Stimulated activated CD8-positive, alpha-beta memory T cell treated with anti-CD3 and anti-CD28 coated beads, Interleukin-15, amount 100 ng/mL, for 1 hour (primary cell): Measurements from ENCODE around the gene VARS1.
"Not testable (repeated sequence)": the region's sequence is repeated elsewhere in the genome, so short reads cannot be mapped to it uniquely, and the experiment has no call there.

Experiments used
- DNase-seq: peaks from one replicate; pipeline ENCODE4 v3.0.0-alpha.2; 2020; ENCODE audit warnings: low read depth

VARS1 gene

DNA sequence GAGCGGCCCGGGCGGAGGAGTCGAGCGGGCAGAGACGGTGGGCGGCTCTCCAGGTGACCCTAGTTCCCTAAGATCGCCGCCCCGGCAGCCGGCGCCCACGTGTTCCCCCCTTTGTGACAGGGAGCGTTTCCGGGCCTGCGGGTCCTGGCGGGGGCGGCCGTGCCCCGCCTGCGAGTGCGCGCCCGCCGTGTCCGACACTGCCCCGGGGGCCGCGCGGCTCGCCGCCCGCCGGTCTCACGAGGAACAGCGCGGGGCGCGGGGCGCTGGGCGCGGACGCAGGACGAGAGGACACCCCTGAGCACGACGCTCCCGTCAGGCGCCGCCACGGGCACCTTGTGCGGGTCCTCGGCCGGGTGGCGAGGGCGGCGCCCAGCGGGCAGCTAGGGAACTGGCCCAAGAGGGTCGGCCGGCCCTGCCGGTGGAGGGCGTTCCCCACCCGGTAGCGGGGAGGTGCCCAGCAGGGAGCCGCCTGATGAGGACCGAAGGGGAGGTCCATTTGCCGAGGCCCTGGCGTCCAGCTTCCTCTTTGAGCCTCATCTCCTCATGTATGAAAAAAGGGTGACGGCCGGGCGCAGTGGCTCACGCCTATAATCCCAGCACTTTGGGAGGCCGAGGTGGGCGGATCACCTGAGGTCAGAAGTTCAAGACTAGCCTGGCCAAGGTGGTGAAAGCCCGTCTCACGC is at the start of gene VARS1:
VARS1 (minus strand) TSS at position 137 of the 683 bp plus-strand sequence. CDS start 535 bp downstream, outside the sequence.
- DNase-seq: peak; percentile 63

DNA sequence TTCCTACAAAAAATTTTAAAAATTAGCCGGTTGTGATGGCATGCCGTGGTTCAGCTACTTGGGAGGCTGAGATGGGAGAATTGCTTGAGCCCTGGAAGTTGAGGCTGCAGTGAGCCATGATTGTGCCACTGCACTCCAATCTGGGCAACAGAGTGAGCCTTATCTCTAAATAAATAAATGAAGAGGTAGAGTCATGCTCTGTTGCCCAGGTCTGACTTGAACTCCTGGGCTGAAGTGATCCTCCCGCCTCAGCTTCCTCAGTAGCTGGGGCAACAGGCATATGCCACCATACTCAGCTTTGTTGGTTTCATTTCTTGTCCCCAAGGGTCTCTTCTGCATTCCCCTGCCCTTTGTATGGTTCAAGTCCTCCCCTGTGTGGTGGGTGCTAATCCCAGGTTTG is 49.0 kb upstream of the VARS1 start:
- DNase-seq: no peak

GRCh38 chr6:31842053-31842452 is 46.5 kb upstream of the VARS1 start:
- DNase-seq: no peak

GRCh38 chr6:31839779-31840126 is 44.2 kb upstream of the VARS1 start:
- DNase-seq: not testable (repeated sequence)

GRCh38 chr6:31838968-31839367 is 43.4 kb upstream of the VARS1 start:
- DNase-seq: no peak

DNA sequence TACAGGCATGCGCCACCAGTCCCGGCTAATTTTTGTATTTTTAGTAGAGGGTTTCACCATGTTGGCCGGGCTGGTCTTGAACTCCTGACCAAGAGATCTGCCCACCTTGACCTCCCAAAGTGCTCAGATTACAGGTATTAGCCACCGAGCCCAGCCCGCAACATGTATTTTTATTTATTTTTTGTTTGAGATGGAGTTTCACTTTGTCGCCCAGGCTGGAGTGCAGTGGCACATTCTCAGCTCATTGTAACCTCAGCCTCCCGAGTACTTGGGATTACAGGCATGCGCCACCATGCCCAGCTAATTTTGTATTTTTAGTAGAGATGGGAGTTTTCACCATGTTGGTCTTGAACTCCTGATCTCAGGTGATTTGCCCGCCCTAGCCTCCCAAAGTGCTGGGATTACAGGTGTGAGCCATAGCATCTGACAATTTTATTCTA is 42.6 kb upstream of the VARS1 start:
- DNase-seq: not testable (repeated sequence)

DNA sequence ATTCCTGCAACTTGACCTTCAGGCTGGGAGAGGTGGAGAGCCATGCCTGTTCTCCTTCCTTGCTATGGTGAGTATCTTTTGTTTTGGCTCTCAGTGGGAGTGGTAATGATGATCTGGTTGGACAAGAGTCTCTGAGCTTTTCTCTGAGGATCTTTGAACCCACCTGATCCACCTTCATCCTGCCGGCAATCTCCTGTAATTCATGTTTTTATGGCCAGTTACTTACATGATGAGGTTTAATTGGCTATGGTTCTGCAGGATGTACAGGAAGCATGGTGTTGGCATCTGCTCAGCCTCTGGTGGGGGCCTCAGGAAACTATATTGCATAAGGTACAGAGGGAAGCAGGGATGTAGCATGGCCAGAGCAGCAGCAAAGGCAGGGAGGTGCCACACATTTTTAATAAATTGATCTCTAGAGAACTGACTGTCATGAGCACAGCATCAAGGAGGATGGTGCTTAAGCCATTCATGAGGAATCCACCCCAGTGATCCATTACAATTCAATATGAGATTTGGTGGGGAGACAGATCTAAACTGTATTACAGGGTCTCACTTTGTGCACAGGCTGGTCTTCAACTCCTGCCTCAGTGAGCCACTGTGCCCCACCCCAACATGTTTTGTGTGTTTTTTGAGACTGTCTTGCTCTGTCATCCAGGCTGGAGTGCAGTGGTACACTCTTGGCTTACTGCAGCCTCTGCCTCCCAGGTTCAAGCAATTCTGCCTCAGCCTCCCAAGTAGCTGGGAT is 42.0 kb upstream of the VARS1 start:
- no peak for DNase-seq

GRCh38 chr6:31836474-31837368 is 41.2 kb upstream of the VARS1 start:
- no peak for DNase-seq

DNA sequence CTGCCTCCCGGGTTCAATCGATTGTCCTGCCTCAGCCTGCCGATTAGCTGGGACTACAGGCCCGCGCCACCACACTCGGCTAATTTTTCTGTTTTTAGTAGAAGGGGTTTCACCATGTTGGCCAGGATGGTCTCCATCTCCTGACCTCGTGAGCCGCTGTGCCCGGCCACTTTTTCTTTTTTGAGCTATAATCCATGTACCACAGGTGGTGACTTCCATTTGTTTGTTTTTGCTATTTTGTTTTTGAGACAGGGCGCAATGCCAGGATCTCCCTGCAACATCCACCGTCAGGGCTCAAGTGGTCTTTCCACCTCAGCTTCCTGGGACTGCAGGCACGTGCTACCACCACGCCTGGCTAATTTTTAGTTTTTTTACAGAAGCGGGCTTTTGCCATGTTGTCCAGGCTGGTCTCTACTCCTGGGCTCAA is 40.5 kb upstream of the VARS1 start:
- DNase-seq: no peak

DNA sequence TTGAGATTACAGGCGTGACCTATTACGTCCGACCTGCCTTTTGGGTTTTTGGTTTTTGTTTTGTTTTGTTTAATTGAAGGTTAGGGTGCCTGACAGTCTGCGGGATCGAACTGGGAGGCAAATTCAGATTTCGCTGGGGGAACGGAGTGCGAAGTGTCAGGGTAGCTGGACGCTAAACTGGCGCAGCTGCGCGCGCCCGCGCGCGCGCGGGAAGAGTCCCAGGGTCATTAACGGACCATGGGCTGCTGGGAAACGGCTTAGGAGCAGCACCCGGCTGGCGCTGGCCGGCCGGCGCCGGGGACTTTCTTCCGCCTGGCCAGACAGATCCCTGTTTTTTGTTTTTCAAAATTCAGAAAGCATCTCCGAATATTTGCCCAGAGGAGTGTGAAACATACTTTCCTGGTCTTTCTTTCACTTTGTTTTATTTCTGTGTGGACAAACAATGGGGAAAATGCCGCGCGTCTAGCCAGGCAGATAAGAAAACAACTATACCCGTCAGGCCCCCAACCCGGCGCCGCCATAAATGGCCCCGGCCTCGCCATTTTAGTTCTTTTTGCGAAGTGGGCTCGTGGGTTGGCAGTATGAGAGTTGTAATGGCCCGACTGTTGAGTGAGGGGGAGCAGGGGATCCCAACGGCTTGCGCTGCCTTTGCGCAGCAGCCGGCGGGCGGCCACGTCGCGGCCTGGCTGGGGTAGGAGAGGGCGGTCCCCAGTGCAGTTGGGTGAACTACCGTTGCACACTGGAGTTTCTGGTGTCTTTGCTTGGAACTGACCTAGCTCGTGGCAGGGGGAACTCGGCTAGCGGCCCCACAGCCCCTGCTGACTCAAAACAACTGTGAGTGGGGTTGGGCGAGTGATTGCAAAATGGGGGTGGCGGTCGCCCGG is 39.1 kb upstream of the VARS1 start:
- DNase-seq: peak; percentile 71

DNA sequence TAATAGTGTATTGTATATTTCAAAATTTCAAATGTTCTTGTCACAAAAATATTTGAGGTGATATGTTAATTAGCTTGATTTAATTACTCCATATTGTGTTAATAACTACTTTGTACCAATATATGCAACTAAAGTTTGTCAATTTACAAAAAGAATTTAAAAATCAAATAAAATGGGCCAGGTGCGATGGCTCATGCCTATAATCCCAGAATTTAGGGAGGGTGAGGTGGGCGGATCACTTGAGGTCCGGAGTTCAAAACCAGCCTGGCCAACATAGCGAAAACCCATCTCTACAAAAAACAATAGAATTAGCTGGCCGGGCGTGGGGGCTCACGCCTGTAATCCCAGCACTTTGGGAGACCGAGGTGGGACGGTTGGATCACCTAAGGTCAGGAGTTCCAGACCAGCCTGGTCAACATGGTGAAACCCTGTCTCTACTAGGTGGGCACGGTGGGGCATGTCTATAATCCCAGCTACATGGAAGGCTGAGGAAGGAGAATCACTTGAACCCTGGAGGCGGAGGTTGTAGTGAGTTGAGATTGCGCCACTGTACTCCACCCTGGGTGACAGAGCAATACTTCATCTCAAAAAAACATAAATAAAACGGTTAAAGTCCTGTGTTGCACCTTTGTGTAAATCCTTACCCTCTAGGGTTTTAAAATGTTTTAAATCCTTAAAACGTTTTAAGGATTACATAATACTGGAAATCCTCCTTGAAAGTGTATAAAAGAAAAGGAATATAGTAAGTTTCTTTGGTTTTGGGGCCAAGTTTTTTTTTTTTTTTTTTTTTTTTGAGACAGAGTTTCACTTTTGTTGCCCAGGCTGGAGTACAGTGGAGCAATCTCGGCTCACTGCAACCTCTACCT is 36.0 kb upstream of the VARS1 start:
- DNase-seq: no peak

DNA sequence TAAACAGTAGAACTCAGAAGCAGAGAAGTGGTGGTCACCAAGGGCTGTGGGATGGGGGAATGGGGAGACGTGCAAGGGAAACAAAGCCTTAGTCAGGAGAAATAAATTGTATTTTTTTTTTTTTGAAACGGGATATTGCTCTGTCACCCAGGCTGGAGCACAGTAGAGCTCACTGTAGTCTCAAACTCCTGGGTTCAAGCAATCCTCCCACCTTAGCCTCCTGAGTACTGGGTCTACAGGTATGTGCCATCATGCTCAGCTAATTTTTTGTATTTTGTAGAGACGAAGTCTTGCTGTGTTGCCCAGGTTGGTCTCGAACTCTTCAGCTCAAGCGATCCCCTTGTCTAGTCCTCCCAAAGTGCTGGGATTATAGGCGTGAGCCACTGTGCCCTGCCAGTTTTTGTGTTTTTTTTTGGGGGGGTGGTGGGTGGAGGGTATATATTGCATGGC is 35.4 kb upstream of the VARS1 start:
- DNase-seq: no peak

GRCh38 chr6:31829633-31830283 is 34.2 kb upstream of the VARS1 start:
- DNase-seq: no peak

DNA sequence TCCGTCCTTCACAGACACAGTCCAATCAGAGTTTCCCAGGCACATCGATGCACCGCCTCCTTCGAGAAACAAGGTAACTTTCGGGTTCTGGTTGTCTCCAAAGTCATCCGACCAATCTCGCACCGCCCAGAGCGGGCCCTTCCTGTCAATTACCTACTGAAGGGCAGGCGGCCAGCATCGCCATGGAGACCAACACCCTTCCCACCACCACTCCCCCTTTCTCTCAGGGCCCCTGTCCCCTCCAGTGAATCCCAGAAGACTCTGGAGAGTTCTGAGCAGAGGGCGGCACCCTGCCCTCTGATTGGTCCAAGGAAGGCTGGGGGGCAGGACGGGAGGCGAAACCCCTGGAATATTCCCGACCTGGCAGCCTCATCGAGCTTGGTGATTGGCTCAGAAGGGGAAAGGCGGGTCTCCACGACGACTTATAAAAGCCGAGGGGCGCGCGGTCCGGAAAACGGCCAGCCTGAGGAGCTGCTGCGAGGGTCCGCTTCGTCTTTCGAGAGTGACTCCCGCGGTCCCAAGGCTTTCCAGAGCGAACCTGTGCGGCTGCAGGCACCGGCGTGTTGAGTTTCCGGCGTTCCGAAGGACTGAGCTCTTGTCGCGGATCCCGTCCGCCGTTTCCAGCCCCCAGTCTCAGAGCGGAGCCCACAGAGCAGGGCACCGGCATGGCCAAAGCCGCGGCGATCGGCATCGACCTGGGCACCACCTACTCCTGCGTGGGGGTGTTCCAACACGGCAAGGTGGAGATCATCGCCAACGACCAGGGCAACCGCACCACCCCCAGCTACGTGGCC is 31.9 kb upstream of the VARS1 start, which contains the start of gene HSPA1B:
HSPA1B (plus strand) TSS at position 453 of the 794 bp plus-strand sequence; CDS start at position 666, 213 bp downstream.
- DNase-seq: peak; percentile 81

- no peak for DNase-seq
Measured at GRCh38 chr6:31826793-31827285, 31.3 kb upstream of the VARS1 start.

DNA sequence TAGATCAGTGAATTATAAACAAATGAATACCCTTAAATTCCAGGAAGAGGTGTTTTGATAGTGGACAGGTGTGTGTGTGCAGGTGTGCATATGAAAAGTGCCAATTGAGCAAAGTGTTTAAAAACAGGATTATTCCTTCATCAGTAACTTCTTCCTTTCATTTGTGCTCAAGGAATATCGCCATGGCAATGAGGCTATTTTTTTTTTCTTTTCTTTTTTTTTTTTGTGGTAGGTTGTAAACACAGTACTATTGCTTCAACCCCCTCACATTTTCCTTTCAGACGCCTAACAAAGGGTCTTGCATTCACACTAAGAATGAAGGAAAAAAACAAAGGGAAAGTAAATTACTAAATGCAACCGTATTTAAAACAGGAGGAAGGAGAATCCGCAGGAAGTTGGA is 30.0 kb upstream of the VARS1 start:
- no peak for DNase-seq

GRCh38 chr6:31823592-31824196 is 28.1 kb upstream of the VARS1 start:
- not testable (repeated sequence) for DNase-seq
